Stromal cell of bone marrow (primary cell): ENCODE results near the gene SLC2A10.

Experiments used
- DNase-seq: peaks from one replicate; pipeline ENCODE4 v3.0.0-alpha.2; 2012; ENCODE audit warnings: low read depth

The SLC2A10 gene

DNA sequence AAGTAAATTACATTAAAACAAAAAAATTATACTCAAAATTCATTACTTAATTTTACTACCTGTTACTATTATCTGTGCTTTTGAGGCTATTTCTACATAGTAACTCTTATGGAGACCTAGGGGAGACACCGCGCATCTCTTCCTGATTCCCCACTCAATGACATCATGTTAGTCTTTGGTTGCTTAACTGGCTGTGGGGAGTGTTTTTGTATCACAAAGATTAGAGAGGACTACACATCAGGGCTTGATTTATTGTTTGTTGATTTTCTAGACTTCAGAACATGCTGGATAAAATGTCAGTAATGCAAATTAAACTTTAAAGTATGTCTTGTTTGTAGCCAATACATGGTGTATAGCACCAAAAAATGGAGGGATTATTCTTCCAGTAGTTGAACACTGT lies 26.0 kb downstream of the SLC2A10 start:
- no peak for DNase-seq

GRCh38 chr20:46739431-46740213 lies 30.2 kb downstream of the SLC2A10 start:
- no peak for DNase-seq

DNA sequence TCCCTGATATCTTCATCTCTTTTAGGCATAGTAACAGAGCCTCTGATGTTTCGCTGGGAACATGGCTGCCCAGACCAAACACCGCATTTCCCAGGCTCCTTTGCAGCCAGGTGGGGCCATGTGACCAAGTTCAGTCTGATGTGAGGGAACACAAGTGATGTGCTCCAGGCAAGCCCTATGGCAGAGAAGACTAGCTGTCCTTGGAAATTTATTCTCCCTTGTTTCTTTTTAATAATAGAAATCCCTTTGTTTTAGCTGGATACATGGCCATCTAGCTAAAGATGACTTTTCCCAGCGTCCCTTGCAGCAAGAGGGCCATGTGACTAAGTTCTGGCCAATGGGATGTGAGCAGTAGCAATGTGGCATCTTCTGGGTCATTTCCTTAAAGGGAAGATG lies 30.8 kb downstream of the SLC2A10 start:
- no peak for DNase-seq

DNA sequence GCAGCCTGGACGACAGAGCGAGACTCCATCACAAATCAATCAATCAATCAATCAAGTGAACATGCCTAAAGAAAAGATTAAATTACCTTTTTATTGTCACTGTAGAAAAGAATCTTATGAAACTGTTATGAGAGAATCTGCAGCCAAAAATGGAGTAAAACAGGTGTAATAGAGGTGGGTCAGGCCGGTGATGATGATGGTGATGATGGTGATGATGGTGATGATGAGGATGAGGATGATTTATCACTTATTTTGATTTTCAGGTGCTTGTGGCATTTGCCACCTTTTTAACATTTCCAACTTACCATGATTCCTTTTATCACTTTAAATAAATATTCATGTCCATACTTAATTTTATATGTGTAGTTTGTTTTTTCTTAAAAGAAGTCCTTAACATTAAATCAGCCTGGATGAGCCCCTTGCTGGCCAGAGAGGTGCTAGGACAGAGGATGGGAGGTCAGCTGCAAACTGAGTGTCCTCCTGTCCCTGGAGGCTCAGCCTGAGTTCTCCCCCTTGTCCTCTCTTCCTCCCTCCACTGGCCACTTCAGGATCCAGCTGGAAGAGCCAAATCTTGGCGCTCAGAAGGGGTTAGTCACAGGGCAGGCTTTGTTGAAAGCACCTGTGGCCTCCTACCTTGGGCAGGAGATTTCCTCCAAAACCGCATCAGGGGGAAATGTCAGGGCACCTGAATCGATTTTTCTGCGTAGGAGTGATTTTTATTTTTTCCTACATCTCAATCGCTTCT lies 32.6 kb downstream of the SLC2A10 start:
- no peak for DNase-seq

GRCh38 chr20:46742669-46743045 lies 33.2 kb downstream of the SLC2A10 start:
- no peak for DNase-seq

- no peak for DNase-seq
These were observed 33.6 kb downstream of the SLC2A10 start for GRCh38 chr20:46743088-46743487.

GRCh38 chr20:46746956-46747526 lies 37.6 kb downstream of the SLC2A10 start:
- DNase-seq = peak; percentile 20

- DNase-seq = no peak
These were observed 39.7 kb downstream of the SLC2A10 start for GRCh38 chr20:46749147-46749546.

GRCh38 chr20:46751856-46752255 lies 42.4 kb downstream of the SLC2A10 start:
- DNase-seq = no peak

- DNase-seq = peak; percentile 25
These were observed 43.3 kb downstream of the SLC2A10 start for GRCh38 chr20:46752728-46753127.

DNA sequence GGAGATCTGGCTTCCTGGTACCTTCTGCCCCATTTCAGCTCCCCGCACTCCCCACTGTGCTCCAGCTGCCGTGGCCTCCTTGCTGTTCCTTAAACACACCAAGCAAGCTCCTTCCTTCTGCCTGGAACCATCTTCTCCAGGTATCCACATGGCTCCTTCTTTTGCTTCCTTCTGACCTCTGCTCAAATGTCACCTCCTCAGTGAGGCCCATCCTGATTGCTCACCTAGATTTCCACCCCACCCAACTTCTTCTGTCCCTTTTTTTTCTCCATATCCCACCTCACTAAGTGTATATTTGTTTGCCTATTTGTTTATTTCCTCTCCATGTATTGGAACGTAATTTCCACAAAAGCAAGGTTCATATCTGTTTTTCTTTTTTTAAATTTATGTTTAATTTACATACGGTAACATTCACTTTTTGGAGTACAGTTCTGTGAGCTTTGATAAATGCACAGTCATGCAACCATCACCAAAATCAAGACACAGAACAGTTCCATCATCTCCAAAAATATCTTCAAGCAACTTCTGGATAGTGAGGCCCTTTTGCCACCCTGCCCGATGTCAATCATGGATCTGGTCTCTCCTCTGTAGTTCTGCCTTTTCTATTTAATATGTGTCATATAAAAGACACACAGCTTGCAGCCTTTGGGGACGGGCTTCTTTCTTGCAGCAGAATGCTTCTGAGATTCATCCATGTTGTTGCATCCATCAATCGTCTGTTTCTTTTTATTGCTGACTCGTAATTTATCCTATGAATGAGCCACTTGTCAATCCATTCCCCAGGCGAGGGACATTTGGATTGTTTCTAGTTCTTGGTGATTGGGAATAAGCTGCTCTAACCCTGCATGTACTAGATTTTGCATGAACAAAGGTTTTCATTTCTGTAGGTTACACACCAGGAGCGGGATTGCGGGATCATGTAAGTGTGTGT lies 46.3 kb downstream of the SLC2A10 start:
- no peak for DNase-seq

DNA sequence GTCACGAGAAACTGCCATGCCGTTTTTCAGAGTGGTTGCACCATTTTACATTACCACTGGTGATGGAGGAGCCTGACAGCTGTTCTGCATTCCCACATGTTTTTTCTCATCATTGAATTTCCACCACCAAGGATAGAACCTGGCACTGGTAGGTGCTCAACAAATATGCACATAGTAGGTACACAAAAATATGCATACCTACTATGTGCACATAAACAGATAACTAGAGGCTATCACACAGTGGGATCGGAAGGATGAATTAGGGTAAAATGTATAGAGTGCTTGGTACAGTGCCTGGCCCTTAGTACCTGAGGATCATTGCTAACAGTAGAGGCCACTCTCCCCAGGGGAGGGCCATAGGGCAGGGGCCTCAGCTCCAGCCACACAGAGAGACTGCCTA lies 47.0 kb downstream of the SLC2A10 start:
- DNase-seq = no peak

DNA sequence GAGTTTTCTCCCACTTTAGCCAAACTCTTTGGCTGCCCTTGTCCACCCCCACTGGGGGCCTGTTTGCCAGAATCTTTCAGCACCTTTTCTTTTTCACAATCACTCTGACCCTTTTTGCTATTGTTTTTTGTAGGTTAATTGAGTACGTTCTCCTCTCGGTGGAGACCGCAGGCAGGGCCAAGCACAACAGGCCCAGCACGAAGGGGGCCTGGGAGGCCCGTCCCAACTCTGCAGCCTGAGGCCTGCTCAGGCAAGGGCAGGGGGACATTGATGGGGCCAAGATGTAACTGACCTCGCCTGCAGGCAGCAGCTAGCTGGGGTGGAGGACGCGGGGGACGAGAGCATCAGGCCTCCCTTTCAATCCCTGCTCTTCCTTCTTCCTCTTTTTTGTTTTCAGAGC lies 47.7 kb downstream of the SLC2A10 start:
- no peak for DNase-seq

DNA sequence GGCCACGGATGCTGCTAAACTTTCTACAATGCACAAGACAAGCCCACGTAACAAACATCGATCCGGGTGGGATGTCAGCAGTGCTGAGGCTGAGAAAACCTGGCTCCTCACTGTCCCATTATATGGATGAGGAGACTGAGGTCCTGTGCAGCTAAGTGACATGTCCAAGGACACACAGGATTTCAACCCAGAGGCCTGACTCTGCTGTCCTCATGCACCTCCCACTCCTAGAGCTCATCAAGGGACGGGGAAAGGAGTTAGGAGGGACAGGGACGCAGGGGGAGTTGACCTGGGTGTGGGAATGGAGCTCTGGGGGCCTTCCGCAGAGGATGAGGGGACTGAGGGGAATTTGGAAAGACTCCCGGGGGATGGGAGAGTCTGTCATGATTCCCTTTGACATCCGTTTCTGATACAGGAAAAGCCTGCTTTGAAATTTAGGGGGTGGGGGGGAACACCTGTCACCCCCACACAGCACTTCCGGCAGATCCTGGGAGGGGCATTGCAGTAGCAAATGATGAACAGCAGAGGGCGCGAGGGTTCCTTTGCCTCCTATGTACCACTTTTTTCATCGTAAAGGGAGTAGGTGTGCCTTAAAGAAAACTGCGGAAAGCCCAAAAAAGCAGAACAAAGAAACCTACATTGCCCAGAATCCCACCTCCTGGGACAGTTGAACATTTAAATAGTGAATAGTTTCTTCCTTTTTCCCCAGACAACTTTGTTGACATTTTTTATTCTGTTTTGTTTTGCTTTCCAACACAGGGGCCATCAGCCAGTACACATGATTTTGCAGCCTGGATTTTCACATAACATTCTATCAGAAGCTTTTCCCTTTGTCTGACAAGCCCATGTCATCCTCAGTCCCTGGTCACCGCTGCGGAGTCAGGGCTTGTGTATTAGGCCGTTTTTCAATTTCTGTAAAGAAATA lies 48.6 kb downstream of the SLC2A10 start:
- DNase-seq = peak; percentile 29

- no peak for DNase-seq
These were observed 49.6 kb downstream of the SLC2A10 start for GRCh38 chr20:46758929-46759669.

GRCh38 chr20:46761566-46761965 lies 52.1 kb downstream of the SLC2A10 start:
- no peak for DNase-seq

DNA sequence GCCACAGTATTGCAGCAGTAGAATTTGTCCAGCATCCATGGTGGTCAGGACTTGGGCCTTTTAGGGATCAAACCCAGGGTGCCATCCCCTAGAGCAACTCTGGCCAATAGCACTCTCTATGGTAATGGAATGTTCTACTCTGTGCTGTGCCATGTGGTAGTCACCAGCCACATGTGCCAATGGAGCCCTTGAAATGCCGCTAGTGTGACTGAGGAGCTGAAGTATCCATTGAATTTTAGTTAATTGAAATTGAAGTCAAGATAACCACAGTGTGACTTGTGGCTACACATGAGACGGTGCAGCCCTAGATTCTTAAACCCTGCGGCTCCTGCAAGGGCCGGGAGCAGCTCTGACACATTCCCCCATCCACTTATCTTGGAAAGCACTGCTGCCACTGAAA lies 54.6 kb downstream of the SLC2A10 start:
- DNase-seq = no peak

DNA sequence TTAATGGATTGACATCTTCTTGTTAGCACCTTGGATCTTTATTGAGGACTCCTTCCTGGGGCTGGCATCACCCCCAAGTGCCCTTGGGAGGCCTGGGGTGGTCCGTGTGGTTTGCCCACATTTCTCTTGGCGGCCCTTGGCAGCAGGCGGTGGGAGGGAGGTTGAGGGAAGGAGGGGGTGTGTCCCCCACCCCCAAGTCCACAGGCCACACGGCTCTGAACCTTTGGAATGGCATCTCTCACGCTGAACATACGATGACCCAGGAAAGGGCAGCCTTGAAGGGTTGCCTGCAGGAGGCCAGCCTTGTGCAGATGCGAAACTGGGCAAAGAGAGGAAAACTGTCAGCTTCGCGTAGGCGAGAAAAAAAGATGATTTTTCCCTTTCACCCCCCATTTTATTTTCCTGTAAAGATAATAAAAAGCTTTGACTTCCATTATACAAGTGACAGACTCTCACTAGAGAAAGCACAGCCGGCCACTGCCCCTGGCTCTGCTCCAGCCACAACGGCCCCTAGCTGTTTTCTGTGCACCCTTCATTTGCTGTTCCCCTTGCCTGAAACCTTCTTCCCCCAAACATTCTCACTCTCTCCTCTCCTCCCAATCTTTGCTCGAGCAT lies 56.2 kb downstream of the SLC2A10 start:
- DNase-seq = no peak

GRCh38 chr20:46767127-46767761 lies 57.8 kb downstream of the SLC2A10 start:
- peak; percentile 13 for DNase-seq
